Measurements from ENCODE around the gene FOXO1. TPM values are rescaled to one million over a fixed set of nuclear protein-coding genes. Genes with fewer than 3 reads are reported as not detected.

FOXO1 gene
- 29.5 TPM for total RNA-seq

DNA sequence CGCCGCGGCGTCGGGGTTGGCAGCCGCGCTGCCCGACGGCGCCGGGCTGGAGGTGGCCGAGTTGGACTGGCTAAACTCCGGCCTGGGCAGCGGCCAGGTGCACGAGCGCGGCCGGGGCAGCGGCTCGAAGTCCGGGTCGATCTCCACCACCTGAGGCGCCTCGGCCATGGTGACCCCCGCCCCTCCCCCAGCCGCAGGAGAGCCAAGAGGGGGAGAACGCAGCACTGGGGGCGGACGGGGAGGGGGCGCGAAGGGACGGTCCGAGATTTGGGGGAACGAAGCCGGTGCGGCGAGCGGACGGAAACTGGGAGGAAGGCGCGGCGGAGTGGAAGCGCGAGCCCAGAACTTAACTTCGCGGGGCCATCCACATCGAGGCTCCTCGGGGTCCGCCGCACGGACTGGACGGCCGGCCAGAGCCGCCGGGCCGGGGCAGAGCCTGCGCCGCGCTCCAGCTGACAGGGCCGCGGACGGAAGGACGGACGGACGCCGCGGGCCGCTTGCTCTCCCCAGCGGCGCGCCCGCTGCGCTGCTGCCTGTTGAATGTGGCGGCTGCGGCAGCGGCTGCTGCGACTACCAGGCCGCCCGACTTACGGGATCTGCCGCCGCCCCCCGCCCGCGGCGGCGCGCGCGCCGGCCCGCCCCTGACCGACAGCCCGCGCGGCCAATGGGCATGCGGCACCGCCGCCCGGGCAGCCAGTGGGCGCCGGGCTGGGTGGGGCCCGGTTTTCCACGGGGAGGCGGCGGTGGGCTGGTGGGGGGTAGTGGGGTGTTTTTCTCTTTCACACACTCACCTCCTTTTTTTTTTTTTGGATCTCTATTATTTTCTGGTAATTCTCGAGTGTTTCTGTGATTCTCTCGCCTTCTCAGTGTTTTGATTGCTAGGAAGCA, at the start of gene FOXO1:
Gene FOXO1 (minus strand): TSS at position 597 of the 888 bp plus-strand sequence. CDS start 429 bp downstream, at position 168.

Other genes starting within 250 kb of the FOXO1 start
- 36.2 TPM for gene MRPS31, start 104.5 kb upstream of the FOXO1 start, total RNA-seq
- gene SLC25A15, start 123.0 kb upstream of the FOXO1 start, total RNA-seq = 26.8 TPM